Activated CD8-positive, alpha-beta memory T cell treated with anti-CD3 and anti-CD28 coated beads for 36 hours (primary cell): ENCODE results near the gene CLEC5A. TPM values are rescaled to one million over a fixed set of nuclear protein-coding genes. Genes with fewer than 3 reads are reported as not detected.
"Not testable (repeated sequence)": the region's sequence is repeated elsewhere in the genome, so short reads cannot be mapped to it uniquely, and the experiment has no call there.

ENCODE experiments used
- CTCF ChIA-PET: fragments of 350-600 bp; sonication (Branson Sonifier 250); formaldehyde crosslinking; loops from one replicate; lab custom pipeline; 2021; ENCODE audit warnings: antibody characterized with exemption; lab: Charles Lee
- POLR2A ChIA-PET: fragments of 350-600 bp; sonication (Branson Sonifier 250); formaldehyde crosslinking; loops from one replicate; lab custom pipeline; 2021; ENCODE audit warnings: antibody characterized with exemption; lab: Charles Lee
- total RNA-seq, 2 experiments: library from RNA; stranded (reverse); gene quantifications; one replicate each; pipeline ENCODE4 v1.2.3, GENCODE V29; 2021

Gene CLEC5A
- total RNA-seq, 2 experiments from 2014 or later, result not detected

GRCh38 chr7:141950806-141951205 lies 4.0 kb upstream of the CLEC5A start:
- ChIA-PET POLR2A (no interaction called here), CTCF (no interaction called here)

- ChIA-PET POLR2A (no interaction called here), CTCF (no interaction called here)
These were observed 3.1 kb upstream of the CLEC5A start for GRCh38 chr7:141949911-141950310.

GRCh38 chr7:141949451-141949850 lies 2.7 kb upstream of the CLEC5A start:
- ChIA-PET CTCF (no interaction called here), POLR2A (no interaction called here)

GRCh38 chr7:141949021-141949420 lies 2.2 kb upstream of the CLEC5A start:
- ChIA-PET CTCF (no interaction called here), POLR2A (no interaction called here)

GRCh38 chr7:141945356-141945755 lies 1.4 kb downstream of the CLEC5A start:
- ChIA-PET POLR2A (no interaction called here), CTCF (no interaction called here)

- ChIA-PET CTCF (no interaction called here), POLR2A (no interaction called here)
These were observed 2.0 kb downstream of the CLEC5A start for GRCh38 chr7:141944811-141945210.

- ChIA-PET CTCF (no interaction called here), POLR2A (no interaction called here)
These were observed 2.9 kb downstream of the CLEC5A start for GRCh38 chr7:141943846-141944245.

GRCh38 chr7:141941075-141941474 lies 5.7 kb downstream of the CLEC5A start:
- ChIA-PET CTCF (no interaction called here), POLR2A (no interaction called here)

- CTCF ChIA-PET, result no interaction called here
- POLR2A ChIA-PET, result no interaction called here
These were observed 16.6 kb downstream of the CLEC5A start for GRCh38 chr7:141930211-141930610.

- ChIA-PET CTCF (no interaction called here), POLR2A (no interaction called here)
These were observed 18.0 kb downstream of the CLEC5A start for GRCh38 chr7:141928845-141929195.

GRCh38 chr7:141928146-141928844 lies 18.5 kb downstream of the CLEC5A start:
- ChIA-PET CTCF (no interaction called here), POLR2A (no interaction called here)

- CTCF ChIA-PET, result no interaction called here
These were observed 26.5 kb downstream of the CLEC5A start for GRCh38 chr7:141920281-141920680.

GRCh38 chr7:141916099-141916498 lies 30.7 kb downstream of the CLEC5A start, which contains the start of gene OR9A4:
TSS of gene OR9A4 (plus strand) at chr7:141916399. CDS start at chr7:141918876, 2,477 bp downstream.
- POLR2A ChIA-PET, result no interaction called here

More at GRCh38 chr7:141920281-141920680, 26.5 kb downstream of the CLEC5A start:
- POLR2A ChIA-PET, result no interaction called here

GRCh38 chr7:141915565-141915964 lies 31.2 kb downstream of the CLEC5A start:
- CTCF ChIA-PET, result no interaction called here
- POLR2A ChIA-PET, result no interaction called here

More at GRCh38 chr7:141916099-141916498, 30.7 kb downstream of the CLEC5A start, which contains the start of gene OR9A4:
- CTCF ChIA-PET, result no interaction called here

GRCh38 chr7:141911391-141911790 lies 35.4 kb downstream of the CLEC5A start:
- POLR2A ChIA-PET, result no interaction called here

GRCh38 chr7:141906285-141906684 lies 40.5 kb downstream of the CLEC5A start:
- CTCF ChIA-PET, result no interaction called here
- POLR2A ChIA-PET, result no interaction called here

More at GRCh38 chr7:141911391-141911790, 35.4 kb downstream of the CLEC5A start:
- CTCF ChIA-PET, result no interaction called here

GRCh38 chr7:141899366-141899765 lies 47.4 kb downstream of the CLEC5A start:
- CTCF ChIA-PET, POLR2A ChIA-PET: not testable (repeated sequence)

- ChIA-PET POLR2A (no interaction called here), CTCF (no interaction called here)
These were observed 55.4 kb downstream of the CLEC5A start for GRCh38 chr7:141891336-141891735.

GRCh38 chr7:141889321-141889720 lies 57.5 kb downstream of the CLEC5A start:
- POLR2A ChIA-PET, result no interaction called here
- CTCF ChIA-PET, result no interaction called here

GRCh38 chr7:141884539-141885225 lies 62.1 kb downstream of the CLEC5A start:
- POLR2A ChIA-PET, result no interaction called here
- CTCF ChIA-PET, result no interaction called here

GRCh38 chr7:141880960-141881359 lies 65.8 kb downstream of the CLEC5A start:
- ChIA-PET POLR2A (no interaction called here), CTCF (no interaction called here)
